Middle frontal gyrus (tissue), 1 donor: ENCODE data around the gene CC2D2A.
"Not testable (repeated sequence)": the region's sequence is repeated elsewhere in the genome, so short reads cannot be mapped to it uniquely, and the experiment has no call there.

Experiments used
- DNase-seq: peaks from one replicate; pipeline ENCODE4 v3.0.0-alpha.2; 2015; ENCODE audit warnings: low spot score; ENCODE audit errors: extremely low spot score

The CC2D2A gene

GRCh38 chr4:15513545-15513944 is 43.9 kb downstream of the CC2D2A start:
- DNase-seq = no peak

GRCh38 chr4:15515106-15515505 is 45.4 kb downstream of the CC2D2A start:
- no peak for DNase-seq

GRCh38 chr4:15516494-15516893 is 46.8 kb downstream of the CC2D2A start:
- DNase-seq = no peak

- not testable (repeated sequence) for DNase-seq
Measured at GRCh38 chr4:15517681-15518080, 48.0 kb downstream of the CC2D2A start.

GRCh38 chr4:15521442-15522039 is 51.9 kb downstream of the CC2D2A start:
- no peak for DNase-seq

GRCh38 chr4:15525080-15525479 is 55.4 kb downstream of the CC2D2A start:
- no peak for DNase-seq

- DNase-seq = no peak
Measured at GRCh38 chr4:15526924-15527592, 57.4 kb downstream of the CC2D2A start.

GRCh38 chr4:15531792-15532191 is 62.1 kb downstream of the CC2D2A start:
- DNase-seq = no peak

GRCh38 chr4:15533817-15534216 is 64.1 kb downstream of the CC2D2A start:
- no peak for DNase-seq

- DNase-seq = no peak
Measured at GRCh38 chr4:15535599-15535998, 65.9 kb downstream of the CC2D2A start.

GRCh38 chr4:15536552-15537499 is 67.1 kb downstream of the CC2D2A start:
- DNase-seq = no peak

GRCh38 chr4:15541941-15542340 is 72.3 kb downstream of the CC2D2A start:
- no peak for DNase-seq

- no peak for DNase-seq
Measured at GRCh38 chr4:15542760-15543159, 73.1 kb downstream of the CC2D2A start.

- no peak for DNase-seq
Measured at GRCh38 chr4:15543537-15544247, 74.0 kb downstream of the CC2D2A start.

- DNase-seq = no peak
Measured at GRCh38 chr4:15544248-15544729, 74.6 kb downstream of the CC2D2A start.

- DNase-seq = no peak
Measured at GRCh38 chr4:15545371-15545770, 75.7 kb downstream of the CC2D2A start.

GRCh38 chr4:15547392-15547791 is 77.7 kb downstream of the CC2D2A start:
- DNase-seq = no peak

- no peak for DNase-seq
Measured at GRCh38 chr4:15550491-15550890, 80.8 kb downstream of the CC2D2A start.

- DNase-seq = no peak
Measured at GRCh38 chr4:15551740-15552446, 82.2 kb downstream of the CC2D2A start.

- no peak for DNase-seq
Measured at GRCh38 chr4:15552557-15553362, 83.1 kb downstream of the CC2D2A start.
